ENCODE data around the gene PRKCQ. TPM values are rescaled to one million over a fixed set of nuclear protein-coding genes. Genes with fewer than 3 reads are reported as not detected.

The PRKCQ gene
- total RNA-seq, 1 donor from 2014 or later = 2.1 TPM

DNA sequence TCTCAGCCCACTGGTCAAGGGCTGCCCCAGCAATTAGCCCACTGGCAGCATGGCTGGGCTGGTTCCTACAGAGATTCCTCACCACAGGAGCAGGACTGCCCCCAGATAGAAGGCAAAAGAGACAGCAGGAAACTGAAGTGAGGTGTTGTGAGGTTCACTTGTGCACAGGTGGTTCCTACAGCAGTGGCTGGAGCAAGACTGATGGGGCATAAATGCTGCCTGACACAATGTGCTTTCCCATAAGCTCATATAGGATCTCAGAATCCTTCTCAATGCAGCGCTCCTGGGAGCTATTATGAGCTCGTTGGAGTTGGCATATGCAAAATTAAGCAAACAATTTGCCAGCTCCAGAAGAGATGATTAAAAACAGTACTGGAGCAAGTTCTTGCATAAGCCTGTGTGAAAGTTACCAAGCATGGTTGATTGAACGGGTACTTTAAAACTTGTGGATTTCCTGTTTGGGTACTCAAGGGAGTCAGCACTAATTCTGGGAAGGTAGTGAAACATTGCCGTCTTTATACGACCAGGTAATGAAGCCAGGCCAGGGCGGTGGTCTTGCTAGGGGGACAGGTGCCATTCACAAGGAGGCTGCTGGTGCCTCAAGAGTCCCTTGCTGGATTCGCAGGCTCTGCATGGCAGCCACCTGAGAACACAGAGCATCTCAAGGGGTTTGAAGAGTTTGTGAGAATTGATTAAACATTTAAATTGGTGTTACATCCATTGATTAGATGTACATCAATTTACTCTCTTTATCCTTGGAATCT lies 20.3 kb upstream of the PRKCQ start:
- FAIRE-seq = no peak
- Histone ChIP-seq H3K36me3 (ENCODE audit: insufficient read depth, low read length) (no peaks in the 10 kb centered on the region), H3K4me2 (ENCODE audit: low read length) (no peak overlapping the region), H3K4me3 (ENCODE audit: insufficient read depth, low read depth, low read length) (no peak overlapping the region), H3K79me2 (ENCODE audit: insufficient read depth, low read length) (no peaks in the 10 kb centered on the region), H3K4me1 (ENCODE audit: insufficient read depth, low read length) (no peaks in the 10 kb centered on the region), H3K27ac (ENCODE audit: low read depth, low read length) (no peak overlapping the region), H4K20me1 (ENCODE audit: insufficient read depth, low read length) (no peaks in the 10 kb centered on the region), H3K9me3 (ENCODE audit: insufficient read depth, low read depth, low read length) (no peaks in the 10 kb centered on the region), H2AFZ (ENCODE audit: low read depth, low read length) (no peak overlapping the region), H3K9ac (ENCODE audit: low read length) (no peak overlapping the region), H3K27me3 (ENCODE audit: insufficient read depth, low read length) (peaks cover 4% of the 10 kb centered on the region)
- Mint-ChIP-seq H3K27me3 (ENCODE audit: low read depth, unreplicated experiment) (peaks cover 7% of the 10 kb centered on the region), H3K4me1 (ENCODE audit: low read depth, unreplicated experiment) (no peaks in the 10 kb centered on the region), H3K27ac (ENCODE audit: unreplicated experiment) (no peak overlapping the region), H3K4me3 (ENCODE audit: unreplicated experiment) (no peak overlapping the region), H3K9me3 (ENCODE audit: unreplicated experiment) (no peaks in the 10 kb centered on the region), H3K36me3 (ENCODE audit: low read depth, unreplicated experiment) (no peaks in the 10 kb centered on the region)
- no peak for DNase-seq (ENCODE audit: low read depth)
- no peak for TF ChIP-seq EZH2 (IDR thresholded peaks at IDR 0.05; ENCODE audit: insufficient read depth, low read length)
- TF ChIP-seq, protein P1, sequence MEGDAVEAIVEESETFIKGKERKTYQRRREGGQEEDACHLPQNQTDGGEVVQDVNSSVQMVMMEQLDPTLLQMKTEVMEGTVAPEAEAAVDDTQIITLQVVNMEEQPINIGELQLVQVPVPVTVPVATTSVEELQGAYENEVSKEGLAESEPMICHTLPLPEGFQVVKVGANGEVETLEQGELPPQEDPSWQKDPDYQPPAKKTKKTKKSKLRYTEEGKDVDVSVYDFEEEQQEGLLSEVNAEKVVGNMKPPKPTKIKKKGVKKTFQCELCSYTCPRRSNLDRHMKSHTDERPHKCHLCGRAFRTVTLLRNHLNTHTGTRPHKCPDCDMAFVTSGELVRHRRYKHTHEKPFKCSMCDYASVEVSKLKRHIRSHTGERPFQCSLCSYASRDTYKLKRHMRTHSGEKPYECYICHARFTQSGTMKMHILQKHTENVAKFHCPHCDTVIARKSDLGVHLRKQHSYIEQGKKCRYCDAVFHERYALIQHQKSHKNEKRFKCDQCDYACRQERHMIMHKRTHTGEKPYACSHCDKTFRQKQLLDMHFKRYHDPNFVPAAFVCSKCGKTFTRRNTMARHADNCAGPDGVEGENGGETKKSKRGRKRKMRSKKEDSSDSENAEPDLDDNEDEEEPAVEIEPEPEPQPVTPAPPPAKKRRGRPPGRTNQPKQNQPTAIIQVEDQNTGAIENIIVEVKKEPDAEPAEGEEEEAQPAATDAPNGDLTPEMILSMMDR (IDR thresholded peaks at IDR 0.05; ENCODE audit: insufficient read depth, low read depth, low read length) = no peak

DNA sequence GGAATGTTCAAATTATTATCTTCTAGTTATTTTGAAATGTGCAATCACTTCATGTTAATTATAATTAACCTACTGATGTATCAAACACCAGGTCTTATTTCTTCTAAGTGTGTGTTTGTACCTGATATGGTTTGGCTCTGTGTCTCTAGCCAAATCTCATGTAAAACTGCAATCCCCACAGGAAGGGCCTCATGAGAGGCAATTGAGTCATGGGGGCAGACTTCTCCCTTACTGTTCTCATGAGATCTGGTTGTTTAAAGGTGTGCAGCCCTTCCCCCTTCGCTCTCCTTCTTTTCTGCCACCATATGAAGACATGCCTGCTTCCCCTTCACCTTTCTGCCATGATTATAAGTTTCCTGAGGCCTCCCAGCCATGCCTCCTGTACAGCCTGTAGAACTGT lies 18.6 kb upstream of the PRKCQ start:
- Histone ChIP-seq H3K9me3 (ENCODE audit: insufficient read depth, low read depth, low read length) (no peaks in the 10 kb centered on the region), H3K79me2 (ENCODE audit: insufficient read depth, low read length) (no peaks in the 10 kb centered on the region), H3K4me3 (ENCODE audit: insufficient read depth, low read depth, low read length) (no peak overlapping the region), H3K4me2 (ENCODE audit: low read length) (no peak overlapping the region), H3K27ac (ENCODE audit: low read depth, low read length) (no peak overlapping the region), H3K9ac (ENCODE audit: low read length) (no peak overlapping the region), H3K36me3 (ENCODE audit: insufficient read depth, low read length) (no peaks in the 10 kb centered on the region), H3K4me1 (ENCODE audit: insufficient read depth, low read length) (no peaks in the 10 kb centered on the region), H4K20me1 (ENCODE audit: insufficient read depth, low read length) (no peaks in the 10 kb centered on the region), H3K27me3 (ENCODE audit: insufficient read depth, low read length) (peaks cover 4% of the 10 kb centered on the region), H2AFZ (ENCODE audit: low read depth, low read length) (no peak overlapping the region)
- FAIRE-seq = no peak
- Mint-ChIP-seq H3K27me3 (ENCODE audit: low read depth, unreplicated experiment) (no peaks in the 10 kb centered on the region), H3K27ac (ENCODE audit: unreplicated experiment) (no peak overlapping the region), H3K9me3 (ENCODE audit: unreplicated experiment) (no peaks in the 10 kb centered on the region), H3K4me3 (ENCODE audit: unreplicated experiment) (no peak overlapping the region), H3K36me3 (ENCODE audit: low read depth, unreplicated experiment) (no peaks in the 10 kb centered on the region), H3K4me1 (ENCODE audit: low read depth, unreplicated experiment) (peaks cover 1% of the 10 kb centered on the region)
- DNase-seq (ENCODE audit: low read depth) = no peak
- TF ChIP-seq, protein P1 (IDR thresholded peaks at IDR 0.05; ENCODE audit: insufficient read depth, low read depth, low read length) = no peak
- TF ChIP-seq EZH2 (IDR thresholded peaks at IDR 0.05; ENCODE audit: insufficient read depth, low read length) = no peak

DNA sequence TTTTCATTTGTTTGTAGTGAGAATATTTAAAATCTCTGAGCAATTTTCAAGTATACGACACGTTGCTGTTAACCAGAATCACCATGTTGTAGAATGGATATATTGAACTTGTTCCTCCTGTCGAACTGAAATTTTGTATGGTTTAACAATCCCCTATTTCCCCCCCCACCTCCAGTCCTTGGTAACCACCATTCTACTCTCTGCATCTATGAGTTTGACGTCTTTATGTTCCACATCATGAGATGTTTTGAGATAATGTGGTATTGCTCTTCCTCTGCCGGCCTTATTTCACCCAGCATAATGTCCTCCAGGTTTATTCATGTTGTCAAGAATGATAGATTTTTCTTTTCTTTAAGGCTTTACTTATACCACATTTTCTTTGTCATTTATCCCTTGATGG lies 17.4 kb upstream of the PRKCQ start:
- no peak overlapping the region for H3K4me3 Mint-ChIP-seq (ENCODE audit: unreplicated experiment)
- no peak overlapping the region for H3K9ac ChIP-seq (ENCODE audit: low read length)
- peaks cover 6% of the 10 kb centered on the region for H3K4me1 Mint-ChIP-seq (ENCODE audit: low read depth, unreplicated experiment)
- H3K4me3 ChIP-seq (ENCODE audit: insufficient read depth, low read depth, low read length) = no peak overlapping the region
- H3K27ac ChIP-seq (ENCODE audit: low read depth, low read length) = no peak overlapping the region
- FAIRE-seq (no peak), DNase-seq (ENCODE audit: low read depth) (no peak)
- H3K9me3 ChIP-seq (ENCODE audit: insufficient read depth, low read depth, low read length) = no peaks in the 10 kb centered on the region
- H3K4me2 ChIP-seq (ENCODE audit: low read length) = no peak overlapping the region
- no peaks in the 10 kb centered on the region for H3K27me3 Mint-ChIP-seq (ENCODE audit: low read depth, unreplicated experiment)
- H3K27me3 ChIP-seq (ENCODE audit: insufficient read depth, low read length) = no peaks in the 10 kb centered on the region
- no peaks in the 10 kb centered on the region for H3K4me1 ChIP-seq (ENCODE audit: insufficient read depth, low read length)
- no peak overlapping the region for H3K27ac Mint-ChIP-seq (ENCODE audit: unreplicated experiment)
- no peak for TF ChIP-seq EZH2 (IDR thresholded peaks at IDR 0.05; ENCODE audit: insufficient read depth, low read length)
- TF ChIP-seq, protein P1 (IDR thresholded peaks at IDR 0.05; ENCODE audit: insufficient read depth, low read depth, low read length) = no peak
- H3K9me3 Mint-ChIP-seq (ENCODE audit: unreplicated experiment) = no peaks in the 10 kb centered on the region
- no peaks in the 10 kb centered on the region for H4K20me1 ChIP-seq (ENCODE audit: insufficient read depth, low read length)
- H3K36me3 ChIP-seq (ENCODE audit: insufficient read depth, low read length) = no peaks in the 10 kb centered on the region
- H3K36me3 Mint-ChIP-seq (ENCODE audit: low read depth, unreplicated experiment) = no peaks in the 10 kb centered on the region
- H2AFZ ChIP-seq (ENCODE audit: low read depth, low read length) = no peak overlapping the region
- H3K79me2 ChIP-seq (ENCODE audit: insufficient read depth, low read length) = no peaks in the 10 kb centered on the region
